MCF 10A (cell line): ENCODE results near the gene WWC1. TPM values are rescaled to one million over a fixed set of nuclear protein-coding genes. Genes with fewer than 3 reads are reported as not detected.

Source experiments
- BruUV-seq: library from RNA; stranded (reverse); fragments of 400-500 nt; replicated peaks from 2 replicates; lab custom pipeline; 2021; lab: Mats Ljungman, UMichigan
- CTCF ChIA-PET: fragments of 300-600 bp; sonication (Branson Sonifier 250); formaldehyde crosslinking; extraction: SDS; loops from one replicate; lab custom pipeline; 2021; ENCODE audit warnings: antibody characterized with exemption, inconsistent platforms; lab: Yijun Ruan, JAX
- POLR2A ChIA-PET: fragments of 300-600, 350-650 bp; sonication (Branson Sonifier 250); formaldehyde crosslinking; extraction: SDS; loops from one replicate; lab custom pipeline; 2020; ENCODE audit warnings: antibody characterized with exemption, inconsistent platforms; lab: Yijun Ruan, JAX
- DNase-seq: peaks from one replicate; pipeline ENCODE4 v3.0.0-alpha.2; 2018; ENCODE audit not compliant: unreplicated experiment
- H3K27ac Mint-ChIP-seq: one replicate; pipeline ENCODE4 v1.8.0; 2022; ENCODE audit warnings: mild to moderate bottlenecking, low read depth, mixed read lengths; ENCODE audit not compliant: unreplicated experiment
- H3K27me3 Mint-ChIP-seq: one replicate; pipeline ENCODE4 v1.8.0; 2022; ENCODE audit warnings: mixed read lengths; ENCODE audit not compliant: insufficient read depth, unreplicated experiment
- H3K36me3 Mint-ChIP-seq: one replicate; pipeline ENCODE4 v1.8.0; 2022; ENCODE audit warnings: mild to moderate bottlenecking, moderate library complexity, mixed read lengths; ENCODE audit not compliant: insufficient read depth, unreplicated experiment
- H3K4me1 Mint-ChIP-seq: one replicate; pipeline ENCODE4 v1.8.0; 2022; ENCODE audit warnings: mixed read lengths; ENCODE audit not compliant: insufficient read depth, unreplicated experiment
- H3K4me3 Mint-ChIP-seq: one replicate; pipeline ENCODE4 v1.8.0; 2022; ENCODE audit warnings: mild to moderate bottlenecking, moderate library complexity, mixed read lengths; ENCODE audit not compliant: unreplicated experiment
- H3K9me3 Mint-ChIP-seq: one replicate; pipeline ENCODE4 v1.8.0; 2022; ENCODE audit warnings: mixed read lengths; ENCODE audit not compliant: unreplicated experiment
- intact Hi-C: fragments of 100-400 bp; cut with micrococcal nuclease; formaldehyde crosslinking; loops from 2 replicates; pipeline ENCODE4 v1.14.1; 2022
- total RNA-seq: library from RNA; stranded (reverse); gene quantifications from 2 replicates; pipeline ENCODE4 v1.2.3, GENCODE V29; 2022
- TF ChIP-seq, protein P1 (sequence below): fragments of 200-600 bp; IDR thresholded peaks from one replicate; pipeline ENCODE4 v1.8.0; 2022; ENCODE audit warnings: antibody characterized with exemption, mild to moderate bottlenecking; ENCODE audit not compliant: unreplicated experiment

Gene WWC1
- total RNA-seq, 1 experiment from 2014 or later = 47.0 TPM

DNA sequence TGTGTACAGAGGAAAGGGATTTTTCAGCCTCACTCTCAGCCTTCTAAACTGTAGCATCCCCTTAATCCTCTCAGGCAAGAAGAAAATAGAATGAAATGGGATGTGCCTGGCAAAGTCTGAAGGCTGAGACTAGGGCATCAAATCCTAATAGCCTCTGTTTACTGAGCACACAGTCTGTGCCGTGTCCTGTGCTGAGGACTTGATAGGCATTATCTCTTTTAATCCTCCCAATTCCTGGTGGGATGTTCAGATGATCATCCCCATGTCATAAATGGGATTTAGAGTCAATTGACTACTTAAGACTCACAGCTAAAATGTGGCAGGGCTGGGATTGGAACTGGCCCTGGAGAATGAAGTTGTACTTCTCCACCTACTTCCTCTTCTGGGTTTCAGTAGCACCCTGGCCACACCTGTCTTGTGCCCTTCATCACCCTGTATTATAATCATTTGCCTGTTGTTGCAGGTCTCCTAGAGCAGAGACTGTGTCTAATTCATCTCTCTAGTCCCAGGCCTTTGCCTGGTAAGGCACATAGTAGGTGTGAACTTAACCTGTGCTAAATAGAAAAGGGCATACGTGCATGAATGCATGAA is 81.0 kb downstream of the WWC1 start:
- intact Hi-C loops = no loop called here
- CTCF ChIA-PET = interaction anchor here (0.6 kb wide), 1 partner anchor 38 kb away, joined by 3 read pairs; no protein-coding TSS in a partner anchor
- Mint-ChIP-seq H3K4me1 (no peaks in the 10 kb centered on the region), H3K27me3 (no peaks in the 10 kb centered on the region), H3K36me3 (no peaks in the 10 kb centered on the region), H3K9me3 (no peaks in the 10 kb centered on the region), H3K4me3 (no peak overlapping the region), H3K27ac (no peak overlapping the region)
- POLR2A ChIA-PET = no interaction called here
- no TSS peak for BruUV-seq
- TF ChIP-seq, protein P1, sequence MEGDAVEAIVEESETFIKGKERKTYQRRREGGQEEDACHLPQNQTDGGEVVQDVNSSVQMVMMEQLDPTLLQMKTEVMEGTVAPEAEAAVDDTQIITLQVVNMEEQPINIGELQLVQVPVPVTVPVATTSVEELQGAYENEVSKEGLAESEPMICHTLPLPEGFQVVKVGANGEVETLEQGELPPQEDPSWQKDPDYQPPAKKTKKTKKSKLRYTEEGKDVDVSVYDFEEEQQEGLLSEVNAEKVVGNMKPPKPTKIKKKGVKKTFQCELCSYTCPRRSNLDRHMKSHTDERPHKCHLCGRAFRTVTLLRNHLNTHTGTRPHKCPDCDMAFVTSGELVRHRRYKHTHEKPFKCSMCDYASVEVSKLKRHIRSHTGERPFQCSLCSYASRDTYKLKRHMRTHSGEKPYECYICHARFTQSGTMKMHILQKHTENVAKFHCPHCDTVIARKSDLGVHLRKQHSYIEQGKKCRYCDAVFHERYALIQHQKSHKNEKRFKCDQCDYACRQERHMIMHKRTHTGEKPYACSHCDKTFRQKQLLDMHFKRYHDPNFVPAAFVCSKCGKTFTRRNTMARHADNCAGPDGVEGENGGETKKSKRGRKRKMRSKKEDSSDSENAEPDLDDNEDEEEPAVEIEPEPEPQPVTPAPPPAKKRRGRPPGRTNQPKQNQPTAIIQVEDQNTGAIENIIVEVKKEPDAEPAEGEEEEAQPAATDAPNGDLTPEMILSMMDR = no peak
- DNase-seq = no peak

DNA sequence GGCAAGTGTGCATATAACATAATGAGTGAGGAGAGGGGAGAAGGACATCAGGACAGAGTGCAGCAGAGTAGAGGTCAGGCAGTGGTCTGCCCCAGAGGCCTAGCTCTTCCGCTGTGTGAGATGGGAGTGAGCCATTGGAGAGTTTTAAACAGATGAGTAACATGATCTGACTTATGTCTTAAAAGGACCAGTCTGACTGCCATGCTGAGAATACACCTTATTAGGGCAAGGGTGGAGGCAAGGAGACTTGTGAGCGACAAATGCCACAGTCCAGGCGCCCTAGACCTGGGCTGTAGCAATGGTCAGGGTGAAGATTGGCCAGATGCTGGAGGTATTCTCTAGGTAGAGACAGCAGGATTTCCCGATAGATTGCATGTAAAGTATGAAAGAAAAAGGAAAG is 83.1 kb downstream of the WWC1 start:
- H3K36me3 Mint-ChIP-seq = no peaks in the 10 kb centered on the region
- TF ChIP-seq, protein P1 = no peak
- no peak for DNase-seq
- H3K9me3 Mint-ChIP-seq = no peaks in the 10 kb centered on the region
- H3K27ac Mint-ChIP-seq = no peak overlapping the region
- no TSS peak for BruUV-seq
- ChIA-PET POLR2A (interaction anchor here (0.7 to 1.0 kb wide), 2 partner anchors 8 to 36 kb away, joined by 3 to 5 read pairs; no protein-coding TSS in a partner anchor), CTCF (interaction anchor here (0.5 to 1.3 kb wide), 6 partner anchors 8 to 108 kb away, joined by 3 to 4 read pairs (median 3); no protein-coding TSS in a partner anchor)
- intact Hi-C loops = no loop called here
- no peak overlapping the region for H3K4me3 Mint-ChIP-seq
- H3K27me3 Mint-ChIP-seq = no peaks in the 10 kb centered on the region
- no peaks in the 10 kb centered on the region for H3K4me1 Mint-ChIP-seq

DNA sequence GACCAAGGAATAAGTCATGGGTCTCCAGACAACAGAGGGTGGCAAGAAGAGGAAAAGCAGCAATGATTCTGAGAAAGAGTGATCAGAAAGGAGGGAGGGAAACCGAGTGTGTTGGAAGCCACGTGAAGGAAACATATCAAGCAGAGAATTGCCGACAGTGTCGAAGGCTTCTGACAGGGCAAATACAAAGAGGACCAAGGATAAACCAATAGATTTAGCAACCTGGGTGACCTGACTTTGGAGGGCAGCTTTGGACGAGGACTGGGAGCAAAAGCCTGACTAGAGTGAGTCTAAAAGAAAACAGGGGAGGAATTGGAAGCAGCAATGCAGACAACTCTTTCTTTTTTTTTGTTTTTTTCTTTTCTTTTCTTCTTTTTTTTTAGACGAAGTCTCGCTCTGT is 83.8 kb downstream of the WWC1 start:
- H3K4me1 Mint-ChIP-seq = no peaks in the 10 kb centered on the region
- ChIA-PET POLR2A (interaction anchor here (0.8 to 1.0 kb wide), 2 partner anchors 9 to 60 kb away, joined by 4 to 5 read pairs; no protein-coding TSS in a partner anchor), CTCF (interaction anchor here (0.7 to 1.3 kb wide), 3 partner anchors 9 to 605 kb away, joined by 3 read pairs; no protein-coding TSS in a partner anchor)
- no peaks in the 10 kb centered on the region for H3K27me3 Mint-ChIP-seq
- H3K36me3 Mint-ChIP-seq = no peaks in the 10 kb centered on the region
- intact Hi-C loops = no loop called here
- no peaks in the 10 kb centered on the region for H3K9me3 Mint-ChIP-seq
- TF ChIP-seq, protein P1 = no peak
- no TSS peak for BruUV-seq
- DNase-seq = no peak
- H3K27ac Mint-ChIP-seq = no peak overlapping the region
- no peak overlapping the region for H3K4me3 Mint-ChIP-seq

DNA sequence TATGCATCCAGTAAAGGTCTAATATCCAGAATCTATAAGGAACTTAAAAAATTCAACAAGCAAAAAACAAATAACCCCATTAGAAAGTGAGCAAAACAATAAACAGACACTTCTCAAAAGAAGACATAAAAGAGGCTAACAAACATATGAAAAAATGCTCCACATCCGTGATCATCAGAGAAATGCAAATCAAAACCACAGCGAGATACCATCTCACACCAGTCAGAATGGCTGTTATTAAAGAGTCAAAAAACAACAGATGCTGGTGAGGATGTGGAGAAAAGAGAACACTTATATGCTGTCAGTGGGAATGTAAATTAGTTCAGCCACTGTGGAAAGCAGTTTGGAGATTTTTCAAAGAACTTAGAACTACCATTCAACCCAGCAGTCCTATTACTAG is 86.1 kb downstream of the WWC1 start:
- no peak for DNase-seq
- no peak overlapping the region for H3K27ac Mint-ChIP-seq
- no peak overlapping the region for H3K4me3 Mint-ChIP-seq
- no TSS peak for BruUV-seq
- TF ChIP-seq, protein P1 = no peak
- POLR2A ChIA-PET = interaction anchor here (0.6 kb wide), 1 partner anchor 1267 kb away, joined by 3 read pairs; no protein-coding TSS in a partner anchor
- intact Hi-C loops = no loop called here
- no peaks in the 10 kb centered on the region for H3K9me3 Mint-ChIP-seq
- no peaks in the 10 kb centered on the region for H3K36me3 Mint-ChIP-seq
- H3K27me3 Mint-ChIP-seq = no peaks in the 10 kb centered on the region
- CTCF ChIA-PET = interaction anchor here (1.0 kb wide), 1 partner anchor 59 kb away, joined by 3 read pairs; no protein-coding TSS in a partner anchor
- peaks cover 3% of the 10 kb centered on the region for H3K4me1 Mint-ChIP-seq
